ENCODE results near the gene KLF7.

DNA sequence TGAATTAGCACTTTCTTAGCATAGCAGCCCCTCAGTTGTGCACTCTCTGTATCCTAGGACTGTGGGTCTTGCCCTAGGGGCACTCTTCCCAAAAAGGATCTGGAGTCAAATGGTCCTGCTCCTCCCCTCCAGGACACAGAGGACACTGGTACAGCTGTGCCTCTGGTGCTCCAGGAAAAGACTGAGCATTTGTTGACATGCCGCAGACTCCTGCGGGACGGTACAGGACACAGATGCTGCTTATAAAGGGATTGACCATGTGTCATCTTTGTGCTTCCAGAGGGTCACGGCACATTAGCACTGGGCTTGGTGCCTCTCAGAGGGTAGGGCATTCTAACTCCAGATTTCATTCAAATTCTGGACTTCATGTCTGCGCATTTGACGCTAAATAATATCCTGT, 110.5 kb downstream of the KLF7 start:
- TF ChIP-seq RB1 (IDR thresholded peaks at IDR 0.05; ENCODE audit: low read depth): no peak
- TF ChIP-seq SP1 (CRISPR knock-in tag; IDR thresholded peaks at IDR 0.05): no peak
- no peak for TF ChIP-seq U2AF1 (optimal IDR thresholded peaks at IDR 0.05; ENCODE audit: low read depth, low read length)
- TF ChIP-seq MTA1 (IDR thresholded peaks at IDR 0.05; ENCODE audit: borderline replicate concordance): no peak
- TF ChIP-seq TEAD1 (CRISPR knock-in tag; IDR thresholded peaks at IDR 0.05): no peak
- no peak for TF ChIP-seq CBFA2T2 (conservative IDR thresholded peaks at IDR 0.05)
- TF ChIP-seq CBX8 (IDR thresholded peaks at IDR 0.05; ENCODE audit: borderline replicate concordance, extremely low read depth, low read depth, low read length, poor library complexity, severe bottlenecking): no peak
- TF ChIP-seq HDAC3 (IDR thresholded peaks at IDR 0.05; ENCODE audit: borderline replicate concordance, partially characterized antibody): no peak
